ENCODE results near the gene HELZ.
"Not testable (repeated sequence)": the region's sequence is repeated elsewhere in the genome, so short reads cannot be mapped to it uniquely, and the experiment has no call there.

The HELZ gene

GRCh38 chr17:67109111-67109510 is 135.9 kb downstream of the HELZ start:
- no peak for DNase-seq

DNA sequence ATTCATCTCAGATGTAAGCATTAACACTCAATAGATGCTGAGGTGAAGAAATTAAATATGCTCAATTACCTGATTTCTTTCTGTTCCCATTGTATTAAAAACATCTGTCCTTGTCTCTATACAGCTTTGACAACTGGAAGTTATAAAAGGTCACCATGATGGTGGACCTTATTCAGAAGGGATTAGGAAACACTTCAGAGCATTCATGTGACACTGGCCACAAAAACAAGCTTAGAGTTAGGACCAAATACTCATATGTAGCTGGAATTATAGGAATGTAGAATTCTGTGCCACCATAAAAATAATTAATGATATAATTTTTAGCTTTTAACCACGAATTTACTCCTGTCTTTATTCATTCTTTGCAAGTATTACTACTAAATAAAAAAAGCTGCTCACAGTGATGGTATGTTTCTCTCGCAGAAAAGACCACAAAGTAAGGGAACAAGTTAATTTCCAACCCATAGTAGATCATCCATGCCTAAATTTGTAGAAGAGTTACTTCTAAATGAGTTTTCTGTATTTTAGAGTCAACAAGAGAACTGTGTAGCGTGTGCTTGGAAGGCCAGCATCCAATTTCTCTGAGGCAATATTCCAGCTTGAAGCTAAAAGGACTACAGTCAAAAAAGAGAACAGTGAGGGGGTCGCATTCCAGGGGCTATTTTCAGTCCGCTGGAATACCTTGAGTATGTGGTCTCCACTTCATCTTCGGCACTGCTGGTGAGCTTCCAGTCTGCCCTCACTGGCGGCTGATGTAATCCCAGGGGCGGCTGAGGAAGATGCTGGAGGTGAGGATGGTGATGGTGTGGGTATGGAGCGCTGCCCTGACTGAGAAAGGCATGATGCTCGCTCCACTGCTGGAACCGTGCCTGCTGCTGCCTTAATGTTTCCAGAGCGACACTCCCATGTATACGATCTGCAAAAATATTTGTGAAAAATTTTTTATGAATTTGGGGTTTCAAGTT is 136.9 kb downstream of the HELZ start:
- DNase-seq, result no peak

DNA sequence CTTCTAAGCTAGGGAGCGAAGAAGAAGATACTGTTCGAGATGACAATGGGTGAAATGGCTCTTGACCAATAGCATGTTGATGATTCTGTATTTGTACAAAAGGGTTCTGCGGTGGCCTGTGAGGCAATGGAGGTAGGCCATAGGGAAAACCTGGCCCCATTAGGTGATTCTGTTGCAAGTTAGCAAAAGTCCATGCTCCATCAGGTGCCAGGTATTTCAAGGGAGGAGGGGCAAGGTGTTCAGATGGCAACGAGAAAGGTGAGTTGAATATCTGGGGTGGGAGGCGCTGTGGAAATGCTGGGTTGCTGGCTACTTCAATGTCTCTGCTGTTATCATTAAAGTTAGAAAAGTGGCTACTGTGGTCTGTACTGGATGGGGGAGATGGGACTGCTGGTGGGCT is 137.8 kb downstream of the HELZ start:
- DNase-seq, result no peak

GRCh38 chr17:67105213-67105612 is 139.8 kb downstream of the HELZ start:
- no peak for DNase-seq

- DNase-seq, result not testable (repeated sequence)
Observed at GRCh38 chr17:67104641-67105040, 140.4 kb downstream of the HELZ start.

DNA sequence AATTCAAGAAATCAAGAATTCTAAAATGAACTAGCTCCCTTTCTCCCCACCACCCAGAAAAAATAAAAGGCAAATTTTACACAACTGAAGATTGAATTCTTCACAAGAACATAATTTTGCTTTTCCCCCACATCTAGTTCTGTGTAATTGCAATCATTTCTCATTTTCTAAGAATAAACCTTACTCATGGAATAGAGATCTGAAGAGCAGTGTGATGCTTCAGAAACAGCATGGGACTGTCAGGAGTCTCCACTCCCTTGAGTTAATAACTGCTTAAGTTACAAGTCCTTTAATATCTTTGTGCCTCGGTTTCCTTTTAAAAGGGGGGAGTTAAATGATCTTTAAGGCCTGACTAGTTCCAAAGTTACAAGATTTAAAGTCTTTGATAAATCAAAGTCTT is 147.0 kb downstream of the HELZ start:
- no peak for DNase-seq

DNA sequence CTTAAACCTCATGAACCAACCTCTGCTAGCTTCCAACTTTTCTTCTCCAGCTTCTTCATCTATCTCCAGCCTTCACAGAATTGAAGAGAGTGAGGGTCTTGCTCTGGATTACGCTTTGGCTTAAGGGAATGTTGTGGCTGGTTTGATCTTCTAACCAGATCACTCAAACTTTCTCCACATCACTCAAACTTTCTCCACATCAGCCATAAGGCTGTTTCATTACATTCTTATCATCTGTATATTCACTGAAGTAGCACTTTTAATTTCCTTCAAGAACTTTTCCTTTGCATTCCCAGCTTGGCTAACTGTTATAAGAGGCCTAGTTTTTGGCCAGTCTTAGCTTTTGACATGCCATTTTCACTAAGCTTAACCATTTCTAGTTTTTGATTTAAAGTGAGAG is 148.4 kb downstream of the HELZ start:
- no peak for DNase-seq

DNA sequence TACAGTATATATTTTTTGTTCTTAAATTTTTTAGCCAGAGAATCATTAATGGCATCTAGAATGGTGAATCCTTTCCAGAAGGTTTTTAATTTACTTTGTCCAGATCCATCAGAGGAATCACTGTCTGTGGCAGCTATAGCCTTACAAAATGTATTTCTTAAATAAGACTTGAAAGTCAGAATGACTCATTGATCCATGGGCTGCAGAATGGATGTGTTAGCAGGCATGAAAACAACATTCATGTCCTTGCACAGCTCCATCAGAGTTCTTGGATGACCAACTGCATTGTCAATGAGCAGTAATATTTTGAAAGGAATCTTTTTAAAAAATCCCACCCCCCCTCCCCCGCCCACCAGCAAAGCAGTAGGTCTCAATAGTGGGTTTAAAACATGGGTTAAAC is 149.2 kb downstream of the HELZ start:
- no peak for DNase-seq

DNA sequence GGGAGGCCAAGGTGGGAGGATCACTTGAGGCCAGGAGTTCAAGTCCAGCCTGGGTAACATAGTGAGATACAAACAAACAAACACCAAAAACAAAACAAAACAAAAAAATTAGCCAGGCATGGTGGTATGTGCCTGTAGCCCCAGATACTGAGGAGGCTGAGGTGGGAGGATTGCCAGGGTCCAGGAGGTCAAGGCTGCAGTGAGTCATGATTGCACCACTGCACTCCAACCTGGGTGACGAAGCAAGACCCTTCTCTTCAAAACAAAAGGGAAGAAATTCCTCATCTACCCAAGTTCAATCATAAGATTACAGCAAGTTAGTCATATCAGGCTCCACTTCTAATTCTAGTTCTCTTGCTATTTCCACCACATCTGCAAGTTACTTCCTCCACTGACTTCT is 149.7 kb downstream of the HELZ start:
- not testable (repeated sequence) for DNase-seq

DNA sequence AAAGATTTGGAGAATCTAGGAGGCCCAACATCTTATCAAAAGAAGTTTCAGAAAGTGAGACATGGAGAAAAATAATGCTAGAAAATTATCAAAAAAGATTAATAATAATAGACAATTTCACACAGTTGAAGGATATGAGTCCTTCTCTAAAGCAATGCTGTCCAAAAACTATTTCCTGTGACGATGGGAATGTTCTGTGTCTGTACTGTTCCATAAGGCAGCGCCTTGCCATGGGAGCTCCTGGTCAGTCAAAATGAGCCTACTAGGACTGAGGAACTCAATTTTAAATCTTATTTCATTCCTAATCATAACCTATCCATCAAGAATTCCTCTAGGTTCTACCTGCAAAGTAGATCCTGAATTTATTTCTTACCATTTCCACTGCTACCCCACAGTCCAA is 151.6 kb downstream of the HELZ start:
- DNase-seq, result no peak

GRCh38 chr17:67092710-67093109 is 152.3 kb downstream of the HELZ start:
- not testable (repeated sequence) for DNase-seq

- DNase-seq, result no peak
Observed at GRCh38 chr17:67092291-67092690, 152.7 kb downstream of the HELZ start.

- DNase-seq, result no peak
Observed at GRCh38 chr17:67090341-67090740, 154.7 kb downstream of the HELZ start.

DNA sequence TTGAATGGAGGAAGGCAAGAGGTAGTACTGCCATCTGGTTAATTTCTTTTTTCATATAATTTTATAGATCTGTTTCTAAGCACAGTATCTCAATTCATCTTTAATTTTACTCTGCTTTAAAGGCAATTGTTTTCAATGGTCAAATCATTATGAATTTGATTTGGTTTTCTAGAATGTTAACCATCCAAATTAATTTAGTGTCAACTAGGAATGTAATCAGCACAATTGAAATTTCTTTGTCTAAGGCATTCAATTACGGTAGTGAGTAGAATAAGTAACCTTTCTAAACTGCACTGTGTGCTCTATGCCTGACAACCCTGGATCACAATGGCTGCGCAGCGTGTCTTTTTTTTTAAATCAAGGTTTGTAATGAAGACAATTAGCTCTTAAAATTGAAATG is 156.4 kb downstream of the HELZ start:
- DNase-seq, result no peak

DNA sequence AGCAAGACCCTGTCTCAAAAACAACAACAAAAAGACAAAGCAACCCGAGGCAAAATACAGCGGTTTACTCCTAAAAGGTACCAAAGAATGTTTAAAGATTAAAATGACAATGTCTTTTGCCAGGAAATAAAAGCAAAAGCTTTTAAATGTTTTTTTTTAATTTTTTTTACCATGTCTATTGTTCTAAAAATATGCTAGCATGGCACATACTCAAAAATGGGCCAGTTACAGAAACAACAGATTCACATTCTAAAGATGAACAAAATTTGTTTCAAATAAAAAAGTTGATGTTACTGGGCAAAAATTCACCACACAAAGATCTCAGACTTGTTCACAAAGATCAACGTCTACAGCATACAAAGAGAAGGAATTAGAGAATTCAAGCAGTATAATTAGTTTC is 159.6 kb downstream of the HELZ start:
- no peak for DNase-seq

DNA sequence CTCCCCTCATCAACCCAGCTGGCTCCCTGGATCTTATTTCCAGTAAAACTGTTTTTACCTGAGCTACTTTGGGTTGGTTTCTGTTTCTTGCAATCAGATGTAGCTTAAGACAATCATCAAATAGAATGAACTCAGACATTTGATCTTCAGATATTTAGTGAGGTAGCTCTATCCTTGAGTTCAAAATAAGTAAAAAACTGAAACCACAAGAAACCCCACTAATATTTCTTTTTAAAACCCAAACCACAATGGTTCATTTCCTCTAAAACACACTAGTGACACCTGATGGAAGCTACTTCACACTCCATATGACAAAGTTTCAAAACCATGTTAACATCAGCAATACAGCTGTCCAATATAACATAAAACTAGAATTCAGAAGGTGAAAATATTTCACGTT is 162.9 kb downstream of the HELZ start:
- no peak for DNase-seq

DNA sequence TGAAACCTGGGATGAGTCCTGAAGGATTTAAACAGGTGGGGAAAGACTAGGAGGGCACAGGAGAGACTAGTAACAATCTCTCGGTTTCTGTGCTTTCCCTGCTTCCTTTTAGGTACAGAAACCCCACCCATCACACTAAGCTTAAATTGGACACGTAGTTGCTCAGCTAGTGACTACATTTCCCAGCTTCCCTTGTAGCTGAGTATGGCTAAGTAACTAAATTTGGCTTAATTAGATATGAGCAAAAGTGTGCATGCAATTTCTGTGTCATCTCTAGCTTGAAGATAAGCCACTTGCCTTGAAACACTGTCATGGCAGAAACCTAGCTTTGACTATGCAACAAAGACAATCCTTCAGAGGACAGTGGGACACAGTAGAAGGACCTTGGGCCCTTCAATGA is 164.2 kb downstream of the HELZ start:
- no peak for DNase-seq

GRCh38 chr17:67079491-67079890 is 165.5 kb downstream of the HELZ start:
- DNase-seq, result no peak

DNA sequence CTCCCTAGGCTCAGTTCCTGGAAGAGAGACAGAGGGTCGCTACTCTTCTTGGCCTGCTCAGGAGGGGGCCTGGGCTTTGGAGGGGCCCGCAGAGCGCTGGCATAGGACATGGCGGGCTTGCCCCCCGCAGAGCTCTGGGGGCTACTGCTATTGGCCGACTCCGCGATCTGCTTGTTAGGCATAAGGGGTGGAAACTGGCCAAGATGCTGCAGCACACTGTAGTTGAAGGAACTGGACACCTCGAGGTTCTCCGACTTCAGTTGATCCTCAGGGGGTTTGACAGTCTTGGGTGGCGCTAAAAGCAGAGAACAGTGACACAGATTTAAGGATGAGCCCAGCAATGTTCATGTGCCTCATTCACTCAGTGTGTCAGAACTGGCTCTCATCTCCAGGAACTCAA is 166.7 kb downstream of the HELZ start:
- no peak for DNase-seq

- DNase-seq, result no peak
Observed at GRCh38 chr17:67076290-67076689, 168.7 kb downstream of the HELZ start.

GRCh38 chr17:67074781-67075180 is 170.2 kb downstream of the HELZ start:
- no peak for DNase-seq

GRCh38 chr17:67072885-67073284 is 172.1 kb downstream of the HELZ start:
- no peak for DNase-seq

DNA sequence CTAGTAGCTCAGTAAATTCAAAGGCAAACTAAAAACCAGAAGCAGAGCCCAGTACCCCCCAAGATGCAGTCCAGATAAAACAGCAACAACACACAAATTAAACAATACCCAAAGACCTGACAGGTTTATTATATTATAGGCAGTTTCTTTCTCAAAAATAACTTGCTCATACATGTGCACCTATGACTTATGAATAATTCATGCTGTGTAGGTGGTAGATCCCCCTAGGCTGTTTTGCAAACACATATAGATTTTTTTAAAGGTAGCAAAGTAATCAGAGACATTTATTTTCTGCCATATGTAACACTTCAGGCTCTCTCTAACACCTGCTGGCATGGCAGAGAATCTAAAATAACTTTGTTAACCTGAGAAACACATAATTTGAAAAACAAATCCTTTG is 173.4 kb downstream of the HELZ start:
- no peak for DNase-seq

DNA sequence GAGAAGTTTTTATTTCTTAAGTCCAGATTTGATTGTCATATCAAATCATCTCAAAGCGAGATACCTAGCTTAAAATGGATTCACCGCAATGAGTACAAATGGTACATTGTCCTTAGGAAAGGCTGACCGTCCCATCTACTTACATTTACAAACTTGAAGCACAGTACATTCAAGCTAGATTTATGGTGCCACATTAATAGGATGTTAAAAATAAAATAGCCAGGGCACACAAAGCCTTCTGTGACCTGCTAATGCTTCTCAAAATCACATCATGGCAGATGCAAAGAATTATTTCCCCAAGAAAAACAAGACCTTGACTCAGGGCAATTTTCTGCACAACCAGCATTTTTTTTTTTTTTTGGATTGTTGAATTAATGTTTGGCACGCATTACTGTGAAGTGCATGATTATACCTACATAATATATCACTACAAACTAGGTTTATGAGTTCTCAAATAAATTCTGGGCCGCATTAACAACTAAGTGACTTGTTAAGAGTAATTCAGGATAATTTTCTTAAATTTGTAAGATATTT is 175.3 kb downstream of the HELZ start:
- no peak for DNase-seq

- peak; percentile 17 for DNase-seq
Observed at GRCh38 chr17:67068999-67069398, 176.0 kb downstream of the HELZ start.
